K562 treated with DMSO at 1 percent for 4 hours (cell line): ENCODE data around the gene ZSCAN16. TPM values are rescaled to one million over a fixed set of nuclear protein-coding genes. Genes with fewer than 3 reads are reported as not detected.

Source experiments
- total RNA-seq: library from RNA; unstranded; fragments of 300-600 nt; gene quantifications from 2 replicates; pipeline ENCODE4 v1.2.3, GENCODE V29; 2022; ENCODE audit not compliant: insufficient read depth

ZSCAN16 gene
- not detected in 2 replicates for total RNA-seq

DNA sequence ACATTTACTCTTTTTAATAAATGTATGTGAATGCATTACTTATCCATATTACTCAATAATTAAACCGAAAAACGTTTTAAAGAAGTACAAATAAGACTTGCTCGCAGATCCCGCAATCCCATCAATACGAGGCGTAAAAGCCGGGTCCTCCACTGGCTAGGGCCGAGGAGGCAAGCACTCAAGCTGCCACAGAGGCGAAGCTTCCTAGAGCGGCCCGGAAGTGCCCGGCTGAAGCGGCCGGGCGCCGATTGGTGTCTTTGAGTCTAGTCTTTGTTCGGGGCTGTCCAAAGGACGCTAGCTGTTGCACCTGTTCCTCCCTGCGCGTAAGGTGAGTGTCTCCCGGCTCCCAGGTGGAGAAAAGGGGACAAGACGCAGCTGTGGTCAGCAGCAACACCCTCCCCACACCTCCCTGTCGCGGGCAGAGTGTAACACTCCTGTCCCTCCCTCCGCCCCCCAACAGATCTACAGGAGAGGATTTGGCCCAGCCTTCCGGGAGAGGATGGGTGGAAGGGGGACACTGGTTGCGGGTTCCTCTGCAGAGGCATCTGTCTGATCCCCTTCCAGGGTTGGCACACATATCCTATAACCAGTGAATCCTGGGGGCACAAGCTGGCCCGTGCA lies at the start of gene ZSCAN16:
ZSCAN16 (plus strand) TSS at position 260 of the 621 bp plus-strand sequence. CDS start 835 bp downstream, outside the sequence.

DNA sequence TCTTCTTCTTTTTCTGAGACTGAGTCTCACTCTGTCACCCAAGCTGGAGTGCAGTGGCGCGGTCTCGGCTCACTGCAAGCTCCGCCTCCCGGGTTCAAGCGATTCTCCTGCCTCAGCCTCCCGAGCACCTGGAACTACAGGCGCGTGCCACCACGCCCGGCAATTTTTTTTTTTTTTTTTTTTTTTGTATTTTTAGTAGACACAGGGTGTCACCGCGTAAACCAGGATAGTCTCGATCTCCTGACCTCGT lies 44.1 kb upstream of the ZSCAN16 start, which contains the start of gene ZNF165:
ZNF165 (plus strand) TSS at position 188 of the 250 bp plus-strand sequence. CDS start 4,913 bp downstream, outside the sequence.

DNA sequence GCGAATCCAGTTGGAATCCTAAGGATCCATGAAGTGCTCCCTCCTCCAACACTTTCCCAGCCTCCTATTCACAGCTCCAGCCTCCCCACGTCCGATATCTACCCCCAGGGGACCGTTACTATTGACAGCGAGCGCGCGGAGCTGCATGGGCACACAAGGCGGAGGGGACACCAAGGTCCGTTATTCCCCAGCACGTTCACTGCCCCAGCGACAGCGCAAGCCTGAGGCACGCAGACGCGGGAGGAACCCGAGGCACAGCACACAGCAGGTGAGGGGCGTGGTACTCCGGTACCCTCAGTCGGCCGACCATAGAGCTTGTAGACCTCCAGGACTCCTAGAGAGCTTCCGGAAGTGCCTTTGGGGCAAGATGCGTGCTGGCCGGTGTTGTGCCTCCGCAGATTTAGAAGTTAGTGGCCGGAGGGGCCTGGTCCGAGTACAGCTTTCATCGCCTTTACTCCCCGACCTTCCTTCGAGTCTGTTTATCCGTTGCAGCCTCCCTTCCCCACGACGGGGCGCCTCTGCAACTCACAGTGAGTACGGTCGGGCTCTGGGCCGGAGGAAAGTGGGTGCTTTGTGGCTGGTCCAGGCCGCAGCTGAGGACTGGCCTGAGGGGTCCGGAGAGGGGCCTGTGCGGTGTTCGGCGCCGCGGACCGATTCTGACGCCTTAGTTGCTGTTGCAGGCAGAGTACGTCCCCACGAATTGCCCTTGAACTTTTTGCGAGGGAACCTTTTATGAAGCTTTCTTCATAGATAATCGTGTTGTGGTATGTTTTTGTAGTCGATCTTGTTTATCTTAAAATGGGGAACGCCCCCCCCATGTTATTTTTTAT lies 17.3 kb downstream of the ZSCAN16 start, which contains the start of gene ZKSCAN8:
ZKSCAN8 (plus strand) TSS at position 384 of the 830 bp plus-strand sequence. CDS start 6,525 bp downstream, outside the sequence.

Other genes starting within 250 kb of the ZSCAN16 start
- gene OR2B2, start 212.2 kb upstream of the ZSCAN16 start, total RNA-seq, result not detected in 2 replicates
- gene OR2B6, start 167.4 kb upstream of the ZSCAN16 start, total RNA-seq, result 6.2 and 7.1 TPM in 2 replicates
- 1.6 and 2.1 TPM in 2 replicates for gene ZNF165, start 44.0 kb upstream of the ZSCAN16 start, total RNA-seq
- gene ZKSCAN8, start 17.3 kb downstream of the ZSCAN16 start, total RNA-seq, result 11.6 and 19.4 TPM in 2 replicates
- gene ZSCAN9, start 100.7 kb downstream of the ZSCAN16 start, total RNA-seq, result 18.1 and 19.4 TPM in 2 replicates
- gene ZKSCAN4, start 127.7 kb downstream of the ZSCAN16 start, total RNA-seq, result 6.0 and 6.2 TPM in 2 replicates
- not detected in 2 replicates for gene NKAPL, start 134.7 kb downstream of the ZSCAN16 start, total RNA-seq
- gene ZSCAN26, start 142.5 kb downstream of the ZSCAN16 start, total RNA-seq, result 4.1 and 5.6 TPM in 2 replicates
- gene PGBD1, start 157.0 kb downstream of the ZSCAN16 start, total RNA-seq, result 7.1 and 8.1 TPM in 2 replicates
- 5.8 and 7.0 TPM in 2 replicates for gene ZSCAN31, start 211.5 kb downstream of the ZSCAN16 start, total RNA-seq
- 4.3 and 4.5 TPM in 2 replicates for gene ZKSCAN3, start 225.3 kb downstream of the ZSCAN16 start, total RNA-seq